ENCODE data around the gene MBD3L2. TPM values are rescaled to one million over a fixed set of nuclear protein-coding genes. Genes with fewer than 3 reads are reported as not detected.

Gene MBD3L2
- total RNA-seq, 4 donors from 2014 or later = not detected

- Histone ChIP-seq H3K27ac (no peak overlapping the region), H3K36me3 (peaks cover 97 to 98% of the 10 kb centered on the region in 2 donors), H3K4me3 (replicated peaks in 1 of 3) (no peak overlapping the region), H3K27me3 (no peaks in the 10 kb centered on the region), H3K9me3 (peaks cover 12% of the 10 kb centered on the region), H3K4me1 (no peaks in the 10 kb centered on the region)
- no peak for TF ChIP-seq CTCF (IDR thresholded peaks at IDR 0.05)
- no peak for TF ChIP-seq POLR2A (IDR thresholded peaks at IDR 0.05)
- intact Hi-C loops (cut with DNase I) = no loop called here
- DNase-seq = no peak
- WGBS, 2 donors = 99 to 100% methylated on average over 2 of the region's 2 CpGs
Measured at GRCh38 chr19:7078008-7078407, 28.9 kb downstream of the MBD3L2 start.

GRCh38 chr19:7083076-7083956, 34.2 kb downstream of the MBD3L2 start:
- H3K4me3 ChIP-seq (replicated peaks in 1 of 3) = no peak overlapping the region
- 97% methylated on average over 15 of the region's 15 CpGs for WGBS, 2 donors
- H3K27ac ChIP-seq = no peak overlapping the region
- H3K4me1 ChIP-seq = no peaks in the 10 kb centered on the region
- no peak for DNase-seq
- H3K9me3 ChIP-seq = peaks cover 22% of the 10 kb centered on the region
- H3K27me3 ChIP-seq = no peaks in the 10 kb centered on the region
- intact Hi-C loops (cut with DNase I) = no loop called here
- H3K36me3 ChIP-seq = peaks cover 62 to 63% of the 10 kb centered on the region in 2 donors
- TF ChIP-seq CTCF (IDR thresholded peaks at IDR 0.05) (no peak), POLR2A (IDR thresholded peaks at IDR 0.05) (no peak)

- intact Hi-C loops (cut with DNase I) = no loop called here
- Histone ChIP-seq H3K9me3 (peaks cover 6% of the 10 kb centered on the region), H3K4me3 (replicated peaks in 1 of 3) (no peak overlapping the region), H3K36me3 (peaks cover 5 to 6% of the 10 kb centered on the region in 2 donors), H3K4me1 (no peaks in the 10 kb centered on the region), H3K27ac (no peak overlapping the region), H3K27me3 (no peaks in the 10 kb centered on the region)
- TF ChIP-seq CTCF (IDR thresholded peaks at IDR 0.05) (no peak), POLR2A (IDR thresholded peaks at IDR 0.05) (no peak)
- DNase-seq = no peak
- 89 to 92% methylated on average over 6 of the region's 6 CpGs for WGBS, 2 donors
Measured at GRCh38 chr19:7088999-7089398, 39.9 kb downstream of the MBD3L2 start.

GRCh38 chr19:7098096-7098495, 49.0 kb downstream of the MBD3L2 start:
- Histone ChIP-seq H3K4me1 (no peaks in the 10 kb centered on the region), H3K36me3 (no peaks in the 10 kb centered on the region), H3K4me3 (replicated peaks in 1 of 3) (no peak overlapping the region), H3K27ac (no peak overlapping the region), H3K27me3 (no peaks in the 10 kb centered on the region), H3K9me3 (no peaks in the 10 kb centered on the region)
- no peak for TF ChIP-seq CTCF (IDR thresholded peaks at IDR 0.05)
- TF ChIP-seq POLR2A (IDR thresholded peaks at IDR 0.05) = no peak
- intact Hi-C loops (cut with DNase I) = no loop called here
- DNase-seq = no peak
- 97 to 100% methylated on average over 3 of the region's 3 CpGs for WGBS, 2 donors

Data from thyroid gland (tissue), 4 donors.